ENCODE measurements around the gene RHOC. TPM values are rescaled to one million over a fixed set of nuclear protein-coding genes. Genes with fewer than 3 reads are reported as not detected.
A peak's percentile ranks its signal among the peaks of the same experiment; 100 is the strongest.

The RHOC gene
- polyA plus RNA-seq, 2 donors = 53.0 to 89.5 TPM

DNA sequence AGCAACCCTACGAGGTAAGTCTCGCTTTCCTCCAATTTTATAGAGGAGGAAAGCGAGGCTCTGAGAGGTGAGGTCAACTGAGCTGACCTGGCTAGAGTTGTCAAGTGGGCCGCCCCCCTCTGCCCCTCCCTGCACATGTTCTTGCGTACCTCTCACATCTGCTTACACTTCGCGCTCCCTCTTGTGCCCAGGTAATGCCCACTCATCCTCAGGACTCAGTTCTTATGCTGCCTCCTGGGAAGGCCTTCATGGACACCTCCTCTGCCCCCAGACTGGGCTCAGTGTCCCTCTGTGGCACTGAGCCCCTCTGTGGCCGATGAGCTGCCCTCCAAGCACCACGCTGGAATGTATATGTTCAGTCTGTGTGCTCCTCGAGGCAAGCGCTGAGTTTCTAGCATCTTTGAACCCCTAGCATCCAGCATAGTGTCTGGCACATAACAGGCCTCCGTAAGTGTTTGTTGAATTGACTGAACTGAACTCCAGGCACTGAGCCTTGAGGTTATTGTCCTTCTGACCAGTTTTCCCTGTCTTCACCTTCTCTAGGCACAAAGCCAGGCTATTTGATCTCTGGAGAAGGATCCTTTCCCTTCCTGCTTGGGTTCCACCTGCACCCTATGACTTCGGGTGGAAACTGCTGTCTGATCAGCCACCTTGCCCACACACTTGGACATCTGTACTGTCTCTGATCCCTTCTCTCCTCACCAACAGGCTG, 19.0 kb downstream of the RHOC start:
- Histone ChIP-seq H3K27ac (ENCODE audit: low read depth in 2 of 2, low read length in 1 of 2) (peak overlapping the region; percentile 78 to 87), H3K4me3 (ENCODE audit: low read depth in 1 of 2, low read length in 2 of 2) (no peak overlapping the region), H3K9me3 (ENCODE audit: control insufficient read depth in 2 of 2, insufficient read depth in 1 of 2, low read depth in 1 of 2, low read length in 1 of 2) (no peaks in the 10 kb centered on the region), H3K4me1 (ENCODE audit: control insufficient read depth in 2 of 2, insufficient read depth in 2 of 2, low read length in 1 of 2) (peaks cover 0 to 7% of the 10 kb centered on the region in 2 donors), H3K27me3 (ENCODE audit: control insufficient read depth in 1 of 2, insufficient read depth in 2 of 2, low read length in 2 of 2) (no peaks in the 10 kb centered on the region), H3K36me3 (ENCODE audit: control insufficient read depth in 2 of 2, insufficient read depth in 2 of 2, low read length in 1 of 2) (peaks cover 12 to 17% of the 10 kb centered on the region in 2 donors)
- WGBS, 2 donors = 83 to 85% methylated on average over 13 of the region's 13 CpGs

DNA sequence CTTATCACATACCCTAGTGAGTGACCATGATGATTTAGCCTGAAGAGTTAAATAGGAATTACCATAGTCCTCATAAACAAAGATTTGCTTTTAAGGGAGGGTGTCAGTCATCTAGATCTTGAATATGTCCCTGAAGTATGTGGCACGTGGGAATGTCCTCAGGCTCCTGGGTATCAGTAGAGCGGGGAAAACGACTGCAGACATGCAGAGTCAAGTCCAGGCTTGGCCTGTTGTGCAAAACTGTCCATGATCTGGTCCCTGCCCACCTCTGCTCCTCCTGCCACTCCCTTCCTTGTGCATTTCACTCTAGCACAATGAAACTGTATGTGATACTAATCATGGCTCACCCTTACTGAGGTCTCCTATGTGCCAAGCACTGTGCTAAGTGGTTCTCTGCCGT, 19.6 kb downstream of the RHOC start:
- peak overlapping the region; percentile 78 to 87 for H3K27ac ChIP-seq (ENCODE audit: low read depth in 2 of 2, low read length in 1 of 2)
- WGBS, 2 donors = 52 to 66% methylated on average over 4 of the region's 4 CpGs
- H3K4me3 ChIP-seq (ENCODE audit: low read depth in 1 of 2, low read length in 2 of 2) = no peak overlapping the region
- no peaks in the 10 kb centered on the region for H3K27me3 ChIP-seq (ENCODE audit: control insufficient read depth in 1 of 2, insufficient read depth in 2 of 2, low read length in 2 of 2)
- H3K4me1 ChIP-seq (ENCODE audit: control insufficient read depth in 2 of 2, insufficient read depth in 2 of 2, low read length in 1 of 2) = peaks cover 0 to 7% of the 10 kb centered on the region in 2 donors
- no peaks in the 10 kb centered on the region for H3K9me3 ChIP-seq (ENCODE audit: control insufficient read depth in 2 of 2, insufficient read depth in 1 of 2, low read depth in 1 of 2, low read length in 1 of 2)
- peaks cover 7 to 12% of the 10 kb centered on the region in 2 donors for H3K36me3 ChIP-seq (ENCODE audit: control insufficient read depth in 2 of 2, insufficient read depth in 2 of 2, low read length in 1 of 2)

DNA sequence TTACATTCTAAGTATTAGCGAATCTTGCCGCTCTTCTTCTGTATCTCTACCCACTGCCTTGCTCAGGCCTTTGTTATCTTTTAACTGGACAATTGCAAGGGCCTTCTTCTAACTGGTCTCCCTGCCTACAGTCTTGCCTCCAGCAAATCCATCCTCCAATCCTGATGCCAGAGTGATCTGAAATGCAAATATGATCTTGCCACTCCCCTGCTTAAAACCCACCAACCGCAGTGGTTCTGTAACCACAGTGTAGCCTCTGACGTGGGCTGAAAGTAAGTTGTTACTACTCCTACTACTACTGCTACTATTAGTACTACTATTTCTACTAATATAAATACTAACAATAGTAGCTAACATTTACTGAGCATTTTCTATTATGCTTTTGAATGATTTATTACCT, 20.1 kb downstream of the RHOC start:
- peaks cover 0 to 7% of the 10 kb centered on the region in 2 donors for H3K4me1 ChIP-seq (ENCODE audit: control insufficient read depth in 2 of 2, insufficient read depth in 2 of 2, low read length in 1 of 2)
- whole genome bisulfite sequencing, 2 donors = 87 to 90% methylated on average over 4 of the region's 4 CpGs
- no peak overlapping the region for H3K4me3 ChIP-seq (ENCODE audit: low read depth in 1 of 2, low read length in 2 of 2)
- H3K27me3 ChIP-seq (ENCODE audit: control insufficient read depth in 1 of 2, insufficient read depth in 2 of 2, low read length in 2 of 2) = no peaks in the 10 kb centered on the region
- H3K27ac ChIP-seq (ENCODE audit: low read depth in 2 of 2, low read length in 1 of 2) = peak overlapping the region in 1 of 2 donors; percentile 24
- no peaks in the 10 kb centered on the region for H3K9me3 ChIP-seq (ENCODE audit: control insufficient read depth in 2 of 2, insufficient read depth in 1 of 2, low read depth in 1 of 2, low read length in 1 of 2)
- H3K36me3 ChIP-seq (ENCODE audit: control insufficient read depth in 2 of 2, insufficient read depth in 2 of 2, low read length in 1 of 2) = peaks cover 5 to 7% of the 10 kb centered on the region in 2 donors

DNA sequence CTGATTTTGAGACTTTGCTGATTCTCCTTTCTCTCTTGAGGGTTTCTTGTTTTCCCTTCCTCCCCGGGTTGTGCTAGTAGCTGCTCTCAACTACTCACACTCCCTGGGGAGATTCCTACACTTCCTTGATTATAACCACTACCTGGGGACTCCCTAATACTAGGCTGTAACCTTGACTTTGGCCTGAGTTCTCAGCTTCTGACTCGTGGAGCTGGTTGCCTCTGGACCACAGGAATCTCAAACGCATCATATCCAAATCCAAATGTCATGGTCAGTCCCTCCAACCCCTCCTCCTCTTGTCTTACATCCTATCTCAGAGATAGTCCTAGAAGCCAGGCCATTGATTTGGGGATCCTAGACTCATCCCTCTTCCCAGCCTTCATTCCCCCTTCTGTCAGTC, 20.5 kb downstream of the RHOC start:
- no peak overlapping the region for H3K27ac ChIP-seq (ENCODE audit: low read depth in 2 of 2, low read length in 1 of 2)
- WGBS, 2 donors = 63 to 74% methylated on average over 3 of the region's 3 CpGs
- no peak overlapping the region for H3K4me3 ChIP-seq (ENCODE audit: low read depth in 1 of 2, low read length in 2 of 2)

DNA sequence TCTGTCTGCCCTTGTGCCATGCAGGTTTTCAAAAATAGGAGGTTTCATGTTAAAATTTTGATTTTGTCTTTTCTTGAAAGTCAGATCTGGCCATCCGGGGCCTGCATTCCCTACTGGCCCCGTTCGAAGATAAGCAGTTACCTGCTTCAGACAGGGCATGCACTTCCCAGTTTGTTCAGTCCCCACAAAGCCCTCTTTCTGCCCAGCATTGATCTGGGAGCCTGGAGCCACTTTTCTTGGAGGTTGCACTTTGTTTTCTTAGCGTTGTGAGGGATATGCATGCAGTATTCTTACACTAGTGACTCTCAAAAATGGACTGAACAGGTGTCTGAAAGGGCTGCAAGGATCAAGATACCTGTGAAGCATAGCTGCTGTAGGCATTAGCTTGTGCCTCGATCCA, 21.0 kb downstream of the RHOC start:
- H3K4me3 ChIP-seq (ENCODE audit: low read depth in 1 of 2, low read length in 2 of 2) = no peak overlapping the region
- WGBS, 2 donors = 84 to 92% methylated on average over 5 of the region's 5 CpGs

More for the DNA sequence above, 20.5 kb downstream of the RHOC start:
- peaks cover under 1 to 3% of the 10 kb centered on the region in 2 donors for H3K36me3 ChIP-seq (ENCODE audit: control insufficient read depth in 2 of 2, insufficient read depth in 2 of 2, low read length in 1 of 2)
- no peaks in the 10 kb centered on the region for H3K27me3 ChIP-seq (ENCODE audit: control insufficient read depth in 1 of 2, insufficient read depth in 2 of 2, low read length in 2 of 2)
- H3K9me3 ChIP-seq (ENCODE audit: control insufficient read depth in 2 of 2, insufficient read depth in 1 of 2, low read depth in 1 of 2, low read length in 1 of 2) = no peaks in the 10 kb centered on the region
- peaks cover 0 to 7% of the 10 kb centered on the region in 2 donors for H3K4me1 ChIP-seq (ENCODE audit: control insufficient read depth in 2 of 2, insufficient read depth in 2 of 2, low read length in 1 of 2)

DNA sequence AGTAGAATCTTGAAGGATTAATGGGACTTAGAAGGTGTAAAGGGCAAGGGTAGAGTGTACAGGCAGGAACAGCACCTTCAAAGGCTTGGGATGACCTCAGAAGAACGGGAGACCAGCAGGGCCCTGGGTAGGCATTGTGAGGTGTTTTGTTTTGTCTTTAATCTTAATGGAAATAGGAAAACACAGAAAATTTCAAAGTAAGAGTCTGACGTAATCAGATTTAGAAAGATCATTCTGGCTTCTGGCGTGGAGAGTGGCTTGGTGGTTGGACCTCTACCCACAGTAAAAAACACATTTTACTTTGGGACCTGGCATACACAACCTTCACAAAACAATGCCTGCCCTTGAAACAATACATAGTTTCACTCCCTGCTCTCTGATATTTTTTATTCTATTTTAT, 28.3 kb downstream of the RHOC start:
- H3K36me3 ChIP-seq (ENCODE audit: control insufficient read depth in 2 of 2, insufficient read depth in 2 of 2, low read length in 1 of 2) = no peaks in the 10 kb centered on the region
- no peak overlapping the region for H3K27ac ChIP-seq (ENCODE audit: low read depth in 2 of 2, low read length in 1 of 2)
- no peaks in the 10 kb centered on the region for H3K27me3 ChIP-seq (ENCODE audit: control insufficient read depth in 1 of 2, insufficient read depth in 2 of 2, low read length in 2 of 2)
- H3K4me3 ChIP-seq (ENCODE audit: low read depth in 1 of 2, low read length in 2 of 2) = no peak overlapping the region
- H3K9me3 ChIP-seq (ENCODE audit: control insufficient read depth in 2 of 2, insufficient read depth in 1 of 2, low read depth in 1 of 2, low read length in 1 of 2) = no peaks in the 10 kb centered on the region
- H3K4me1 ChIP-seq (ENCODE audit: control insufficient read depth in 2 of 2, insufficient read depth in 2 of 2, low read length in 1 of 2) = no peaks in the 10 kb centered on the region
- WGBS, 2 donors = 69 to 86% methylated on average over 3 of the region's 3 CpGs

More for the DNA sequence above, 21.0 kb downstream of the RHOC start:
- H3K36me3 ChIP-seq (ENCODE audit: control insufficient read depth in 2 of 2, insufficient read depth in 2 of 2, low read length in 1 of 2) = peaks cover 0 to 3% of the 10 kb centered on the region in 2 donors
- no peaks in the 10 kb centered on the region for H3K27me3 ChIP-seq (ENCODE audit: control insufficient read depth in 1 of 2, insufficient read depth in 2 of 2, low read length in 2 of 2)
- H3K27ac ChIP-seq (ENCODE audit: low read depth in 2 of 2, low read length in 1 of 2) = no peak overlapping the region
- peaks cover 0 to 7% of the 10 kb centered on the region in 2 donors for H3K4me1 ChIP-seq (ENCODE audit: control insufficient read depth in 2 of 2, insufficient read depth in 2 of 2, low read length in 1 of 2)
- no peaks in the 10 kb centered on the region for H3K9me3 ChIP-seq (ENCODE audit: control insufficient read depth in 2 of 2, insufficient read depth in 1 of 2, low read depth in 1 of 2, low read length in 1 of 2)

DNA sequence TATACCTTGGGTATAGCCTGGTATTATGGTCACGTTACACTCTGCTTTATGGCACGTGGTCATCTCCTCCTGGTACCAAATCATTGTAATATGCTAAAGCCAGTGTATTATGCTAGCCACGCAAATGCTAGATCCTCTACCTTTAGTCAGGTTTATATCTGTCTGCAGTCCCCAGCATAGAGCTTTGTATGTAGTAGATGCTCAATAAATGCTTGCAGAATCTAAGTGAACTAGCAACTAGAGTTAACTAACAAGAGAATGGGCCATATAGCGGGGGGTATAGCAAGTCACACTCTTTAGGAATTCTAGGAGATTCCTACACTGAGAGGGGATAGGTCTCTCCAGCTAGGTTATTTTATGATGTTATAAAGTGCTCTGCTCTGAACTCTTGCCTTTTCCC, 29.4 kb downstream of the RHOC start:
- H3K4me3 ChIP-seq (ENCODE audit: low read depth in 1 of 2, low read length in 2 of 2) = no peak overlapping the region
- no peaks in the 10 kb centered on the region for H3K9me3 ChIP-seq (ENCODE audit: control insufficient read depth in 2 of 2, insufficient read depth in 1 of 2, low read depth in 1 of 2, low read length in 1 of 2)
- no peaks in the 10 kb centered on the region for H3K27me3 ChIP-seq (ENCODE audit: control insufficient read depth in 1 of 2, insufficient read depth in 2 of 2, low read length in 2 of 2)
- no peaks in the 10 kb centered on the region for H3K4me1 ChIP-seq (ENCODE audit: control insufficient read depth in 2 of 2, insufficient read depth in 2 of 2, low read length in 1 of 2)
- 97 to 98% methylated on average over 4 of the region's 4 CpGs for WGBS, 2 donors
- H3K27ac ChIP-seq (ENCODE audit: low read depth in 2 of 2, low read length in 1 of 2) = no peak overlapping the region
- no peaks in the 10 kb centered on the region for H3K36me3 ChIP-seq (ENCODE audit: control insufficient read depth in 2 of 2, insufficient read depth in 2 of 2, low read length in 1 of 2)

DNA sequence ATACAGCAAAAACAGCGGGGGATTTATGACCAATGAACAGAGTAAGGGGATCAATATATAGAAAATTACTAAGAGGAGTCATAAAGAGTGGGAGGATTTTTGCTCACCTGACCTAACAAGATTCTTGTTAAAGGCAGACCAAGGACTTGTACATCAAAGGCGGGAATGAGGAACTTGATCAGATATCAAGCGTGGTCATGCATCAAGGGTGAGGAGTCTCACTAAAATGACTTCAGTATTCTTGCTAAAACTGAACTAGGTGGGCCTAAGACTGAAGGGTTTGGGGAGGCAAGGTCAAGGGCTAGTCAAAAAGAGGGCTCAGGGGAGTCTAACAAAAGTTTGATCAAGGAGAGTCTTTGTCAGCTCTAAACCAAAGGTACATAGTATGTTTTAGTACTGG, 30.4 kb downstream of the RHOC start:
- Histone ChIP-seq H3K27ac (ENCODE audit: low read depth in 2 of 2, low read length in 1 of 2) (no peak overlapping the region), H3K9me3 (ENCODE audit: control insufficient read depth in 2 of 2, insufficient read depth in 1 of 2, low read depth in 1 of 2, low read length in 1 of 2) (no peaks in the 10 kb centered on the region), H3K36me3 (ENCODE audit: control insufficient read depth in 2 of 2, insufficient read depth in 2 of 2, low read length in 1 of 2) (no peaks in the 10 kb centered on the region), H3K27me3 (ENCODE audit: control insufficient read depth in 1 of 2, insufficient read depth in 2 of 2, low read length in 2 of 2) (no peaks in the 10 kb centered on the region), H3K4me1 (ENCODE audit: control insufficient read depth in 2 of 2, insufficient read depth in 2 of 2, low read length in 1 of 2) (no peaks in the 10 kb centered on the region), H3K4me3 (ENCODE audit: low read depth in 1 of 2, low read length in 2 of 2) (no peak overlapping the region)
- 84 to 85% methylated on average over 3 of the region's 3 CpGs for WGBS, 2 donors

DNA sequence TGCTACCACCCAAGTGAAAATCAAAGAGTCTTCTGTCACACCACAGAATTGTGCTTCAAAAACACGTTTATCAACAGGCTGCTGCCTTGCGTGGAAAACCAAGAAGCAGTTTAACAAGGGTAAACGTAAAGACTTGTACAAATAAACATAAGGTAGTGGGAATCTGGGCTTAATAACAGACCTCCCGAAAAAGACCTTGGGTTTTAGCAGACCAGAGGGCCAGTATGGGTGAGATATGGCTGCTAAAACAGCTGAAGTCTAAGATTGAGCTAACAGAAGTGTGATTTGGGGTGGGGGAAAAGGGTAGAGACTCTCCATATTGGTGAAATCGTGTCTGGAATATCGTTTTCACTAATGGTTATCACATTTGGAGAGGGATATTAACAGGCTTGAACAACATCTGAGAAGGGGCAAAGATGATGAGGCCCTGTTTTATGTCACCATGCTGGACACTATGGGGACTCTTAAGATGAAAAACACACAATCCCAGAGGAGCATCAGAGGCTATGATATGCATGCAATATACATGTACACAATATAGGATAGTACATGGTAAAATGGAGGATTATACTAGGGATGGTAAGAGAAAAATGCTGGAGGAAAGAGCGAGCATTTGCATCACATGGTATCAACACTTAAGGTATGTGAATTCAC, 31.1 kb downstream of the RHOC start:
- no peaks in the 10 kb centered on the region for H3K27me3 ChIP-seq (ENCODE audit: control insufficient read depth in 1 of 2, insufficient read depth in 2 of 2, low read length in 2 of 2)
- H3K9me3 ChIP-seq (ENCODE audit: control insufficient read depth in 2 of 2, insufficient read depth in 1 of 2, low read depth in 1 of 2, low read length in 1 of 2) = no peaks in the 10 kb centered on the region
- H3K4me1 ChIP-seq (ENCODE audit: control insufficient read depth in 2 of 2, insufficient read depth in 2 of 2, low read length in 1 of 2) = no peaks in the 10 kb centered on the region
- WGBS, 2 donors = 39 to 41% methylated on average over 7 of the region's 7 CpGs
- H3K36me3 ChIP-seq (ENCODE audit: control insufficient read depth in 2 of 2, insufficient read depth in 2 of 2, low read length in 1 of 2) = no peaks in the 10 kb centered on the region
- H3K4me3 ChIP-seq (ENCODE audit: low read depth in 1 of 2, low read length in 2 of 2) = peak overlapping the region; percentile 85 to 93
- peak overlapping the region; percentile 90 to 93 for H3K27ac ChIP-seq (ENCODE audit: low read depth in 2 of 2, low read length in 1 of 2)

Measured in esophagus (tissue), 2 donors.